MCF 10A (cell line): ENCODE results near the gene RDH5. TPM values are rescaled to one million over a fixed set of nuclear protein-coding genes. Genes with fewer than 3 reads are reported as not detected.

ENCODE experiments used
- BruUV-seq: library from RNA; stranded (reverse); fragments of 400-500 nt; replicated peaks from 2 replicates; lab custom pipeline; 2021; lab: Mats Ljungman, UMichigan
- CTCF ChIA-PET: fragments of 300-600 bp; sonication (Branson Sonifier 250); formaldehyde crosslinking; extraction: SDS; loops from one replicate; lab custom pipeline; 2021; ENCODE audit warnings: antibody characterized with exemption, inconsistent platforms; lab: Yijun Ruan, JAX
- POLR2A ChIA-PET: fragments of 300-600, 350-650 bp; sonication (Branson Sonifier 250); formaldehyde crosslinking; extraction: SDS; loops from one replicate; lab custom pipeline; 2020; ENCODE audit warnings: antibody characterized with exemption, inconsistent platforms; lab: Yijun Ruan, JAX
- DNase-seq: peaks from one replicate; pipeline ENCODE4 v3.0.0-alpha.2; 2018; ENCODE audit not compliant: unreplicated experiment
- H3K27ac Mint-ChIP-seq: one replicate; pipeline ENCODE4 v1.8.0; 2022; ENCODE audit warnings: mild to moderate bottlenecking, low read depth, mixed read lengths; ENCODE audit not compliant: unreplicated experiment
- H3K27me3 Mint-ChIP-seq: one replicate; pipeline ENCODE4 v1.8.0; 2022; ENCODE audit warnings: mixed read lengths; ENCODE audit not compliant: insufficient read depth, unreplicated experiment
- H3K36me3 Mint-ChIP-seq: one replicate; pipeline ENCODE4 v1.8.0; 2022; ENCODE audit warnings: mild to moderate bottlenecking, moderate library complexity, mixed read lengths; ENCODE audit not compliant: insufficient read depth, unreplicated experiment
- H3K4me1 Mint-ChIP-seq: one replicate; pipeline ENCODE4 v1.8.0; 2022; ENCODE audit warnings: mixed read lengths; ENCODE audit not compliant: insufficient read depth, unreplicated experiment
- H3K4me3 Mint-ChIP-seq: one replicate; pipeline ENCODE4 v1.8.0; 2022; ENCODE audit warnings: mild to moderate bottlenecking, moderate library complexity, mixed read lengths; ENCODE audit not compliant: unreplicated experiment
- H3K9me3 Mint-ChIP-seq: one replicate; pipeline ENCODE4 v1.8.0; 2022; ENCODE audit warnings: mixed read lengths; ENCODE audit not compliant: unreplicated experiment
- CTCF ChIP-seq: fragments of 200-600 bp; IDR thresholded peaks from one replicate; pipeline ENCODE4 v1.8.0; 2022; ENCODE audit warnings: antibody characterized with exemption, mild to moderate bottlenecking; ENCODE audit not compliant: unreplicated experiment
- intact Hi-C: fragments of 100-400 bp; cut with micrococcal nuclease; formaldehyde crosslinking; loops from 2 replicates; pipeline ENCODE4 v1.14.1; 2022
- total RNA-seq: library from RNA; stranded (reverse); gene quantifications from 2 replicates; pipeline ENCODE4 v1.2.3, GENCODE V29; 2022

The RDH5 gene
- total RNA-seq, 1 experiment from 2014 or later, result 2.5 TPM

GRCh38 chr12:55744340-55745030 is 24.3 kb downstream of the RDH5 start:
- BruUV-seq, result no TSS peak
- ChIA-PET CTCF (interaction anchor here (0.5 to 2.6 kb wide), 8 partner anchors 9 to 788 kb away, joined by 3 to 6 read pairs (median 4); no protein-coding TSS in a partner anchor), POLR2A (interaction anchor here (0.7 to 2.0 kb wide), 5 partner anchors 10 to 186 kb away, joined by 3 to 7 read pairs (median 4); partner anchors contain the start of genes CD63 and DNAJC14)
- Mint-ChIP-seq H3K4me3 (peak overlapping the region; percentile 77), H3K27ac (no peak overlapping the region), H3K9me3 (no peaks in the 10 kb centered on the region), H3K4me1 (peaks cover 23% of the 10 kb centered on the region), H3K27me3 (peaks cover 17% of the 10 kb centered on the region), H3K36me3 (peaks cover 12% of the 10 kb centered on the region)
- DNase-seq, result no peak
- TF ChIP-seq CTCF, result no peak
- intact Hi-C loops, result no loop called here

GRCh38 chr12:55745361-55746173 is 25.4 kb downstream of the RDH5 start:
- no TSS peak for BruUV-seq
- H3K36me3 Mint-ChIP-seq, result peaks cover 22% of the 10 kb centered on the region
- TF ChIP-seq CTCF, result no peak
- H3K4me1 Mint-ChIP-seq, result peaks cover 23% of the 10 kb centered on the region
- ChIA-PET CTCF (interaction anchor here (0.5 to 2.6 kb wide), 7 partner anchors 11 to 585 kb away, joined by 3 to 6 read pairs (median 4); no protein-coding TSS in a partner anchor), POLR2A (interaction anchor here (0.5 to 2.4 kb wide), 3 partner anchors 12 to 1466 kb away, joined by 3 to 10 read pairs (median 5); partner anchors contain the start of gene CBX5)
- H3K9me3 Mint-ChIP-seq, result no peaks in the 10 kb centered on the region
- no peak for DNase-seq
- intact Hi-C loops, result no loop called here
- peaks cover 17% of the 10 kb centered on the region for H3K27me3 Mint-ChIP-seq
- no peak overlapping the region for H3K4me3 Mint-ChIP-seq
- H3K27ac Mint-ChIP-seq, result no peak overlapping the region

- Mint-ChIP-seq H3K9me3 (no peaks in the 10 kb centered on the region), H3K4me1 (peaks cover 23% of the 10 kb centered on the region), H3K27ac (no peak overlapping the region), H3K36me3 (peaks cover 30% of the 10 kb centered on the region), H3K4me3 (no peak overlapping the region), H3K27me3 (peaks cover 17% of the 10 kb centered on the region)
- POLR2A ChIA-PET, result interaction anchor here (0.5 to 2.7 kb wide), 5 partner anchors 8 to 1466 kb away, joined by 3 to 14 read pairs (median 3); partner anchors contain the start of genes CBX5, ORMDL2 and SARNP
- CTCF ChIA-PET, result interaction anchor here (0.5 to 3.8 kb wide), 8 partner anchors 8 to 584 kb away, joined by 3 to 36 read pairs (median 4); partner anchors contain the start of gene CD63
- no peak for DNase-seq
- no TSS peak for BruUV-seq
- no peak for TF ChIP-seq CTCF
- intact Hi-C loops, result no loop called here
Observed at GRCh38 chr12:55746174-55746912, 26.1 kb downstream of the RDH5 start.
